Calu3 (cell line): ENCODE measurements around the gene ATP11A. TPM values are rescaled to one million over a fixed set of nuclear protein-coding genes. Genes with fewer than 3 reads are reported as not detected.

Experiments used
- BruUV-seq: library from RNA; stranded (reverse); fragments of 400-500 nt; replicated peaks from 2 replicates; lab custom pipeline; 2021; lab: Mats Ljungman, UMichigan
- CTCF ChIA-PET: fragments of 300-600 bp; sonication (Branson Sonifier 250); formaldehyde crosslinking; loops from one replicate; lab custom pipeline; 2022; ENCODE audit warnings: antibody characterized with exemption; lab: Charles Lee
- DNase-seq: peaks from one replicate; pipeline ENCODE4 v3.0.0; 2022
- H3K27ac Mint-ChIP-seq: one replicate; pipeline ENCODE4 v1.8.0; 2022; ENCODE audit warnings: mixed read lengths; ENCODE audit not compliant: unreplicated experiment
- H3K27me3 Mint-ChIP-seq: one replicate; pipeline ENCODE4 v1.8.0; 2022; ENCODE audit warnings: mixed read lengths; ENCODE audit not compliant: unreplicated experiment
- H3K36me3 Mint-ChIP-seq: one replicate; pipeline ENCODE4 v1.8.0; 2022; ENCODE audit warnings: mild to moderate bottlenecking, moderate library complexity, mixed read lengths; ENCODE audit not compliant: insufficient read depth, unreplicated experiment
- H3K4me1 Mint-ChIP-seq: one replicate; pipeline ENCODE4 v1.8.0; 2022; ENCODE audit warnings: mild to moderate bottlenecking, low read depth, mixed read lengths; ENCODE audit not compliant: unreplicated experiment
- H3K4me3 Mint-ChIP-seq: one replicate; pipeline ENCODE4 v1.8.0; 2022; ENCODE audit warnings: mild to moderate bottlenecking, low read depth, moderate library complexity, mixed read lengths; ENCODE audit not compliant: unreplicated experiment
- H3K9me3 Mint-ChIP-seq: one replicate; pipeline ENCODE4 v1.8.0; 2022; ENCODE audit warnings: low read depth, mixed read lengths; ENCODE audit not compliant: unreplicated experiment
- CTCF ChIP-seq: fragments of 200-600 bp; IDR thresholded peaks from one replicate; pipeline ENCODE4 v1.8.0; 2022; ENCODE audit warnings: antibody characterized with exemption; ENCODE audit not compliant: unreplicated experiment
- intact Hi-C: fragments of 100-400 bp; cut with micrococcal nuclease; formaldehyde crosslinking; loops from one replicate; pipeline ENCODE4 v1.10.0; 2022; ENCODE audit not compliant: unreplicated experiment
- total RNA-seq: library from RNA; stranded (reverse); gene quantifications from 2 replicates; pipeline ENCODE4 v1.2.3, GENCODE V29; 2022

The ATP11A gene
- total RNA-seq, 1 experiment from 2014 or later: 115 TPM

GRCh38 chr13:112822851-112823250, 133.0 kb downstream of the ATP11A start:
- no peak for DNase-seq
- TF ChIP-seq CTCF: no peak
- intact Hi-C loops: no loop called here
- no peaks in the 10 kb centered on the region for H3K9me3 Mint-ChIP-seq
- H3K36me3 Mint-ChIP-seq: peaks cover 10% of the 10 kb centered on the region
- no TSS peak for BruUV-seq
- H3K4me3 Mint-ChIP-seq: no peak overlapping the region
- CTCF ChIA-PET: no interaction called here
- no peaks in the 10 kb centered on the region for H3K4me1 Mint-ChIP-seq
- H3K27ac Mint-ChIP-seq: no peak overlapping the region
- no peaks in the 10 kb centered on the region for H3K27me3 Mint-ChIP-seq

GRCh38 chr13:112824429-112824828, 134.6 kb downstream of the ATP11A start:
- H3K36me3 Mint-ChIP-seq: peaks cover 5% of the 10 kb centered on the region
- no peaks in the 10 kb centered on the region for H3K27me3 Mint-ChIP-seq
- no peaks in the 10 kb centered on the region for H3K9me3 Mint-ChIP-seq
- BruUV-seq: no TSS peak
- H3K27ac Mint-ChIP-seq: no peak overlapping the region
- no peak for TF ChIP-seq CTCF
- CTCF ChIA-PET: no interaction called here
- H3K4me1 Mint-ChIP-seq: no peaks in the 10 kb centered on the region
- no peak overlapping the region for H3K4me3 Mint-ChIP-seq
- intact Hi-C loops: no loop called here
- no peak for DNase-seq

- H3K36me3 Mint-ChIP-seq: peaks cover 5% of the 10 kb centered on the region
- H3K27ac Mint-ChIP-seq: no peak overlapping the region
- no peaks in the 10 kb centered on the region for H3K27me3 Mint-ChIP-seq
- intact Hi-C loops: no loop called here
- no TSS peak for BruUV-seq
- CTCF ChIA-PET: no interaction called here
- no peaks in the 10 kb centered on the region for H3K9me3 Mint-ChIP-seq
- no peaks in the 10 kb centered on the region for H3K4me1 Mint-ChIP-seq
- H3K4me3 Mint-ChIP-seq: no peak overlapping the region
- TF ChIP-seq CTCF: no peak
- DNase-seq: no peak
Observed at GRCh38 chr13:112825071-112825470, 135.2 kb downstream of the ATP11A start.

- intact Hi-C loops: no loop called here
- no peak for DNase-seq
- Mint-ChIP-seq H3K4me3 (no peak overlapping the region), H3K27ac (no peak overlapping the region), H3K9me3 (no peaks in the 10 kb centered on the region), H3K36me3 (peaks cover 5% of the 10 kb centered on the region), H3K27me3 (no peaks in the 10 kb centered on the region), H3K4me1 (no peaks in the 10 kb centered on the region)
- CTCF ChIA-PET: no interaction called here
- no TSS peak for BruUV-seq
- no peak for TF ChIP-seq CTCF
Observed at GRCh38 chr13:112825875-112826274, 136.0 kb downstream of the ATP11A start.
